HG02973 (cell line): ENCODE data around the gene TMEM18.

ENCODE experiments used
- ATAC-seq: cut with Tn5 transposase; IDR thresholded peaks from one replicate; pipeline ENCODE4 v1.9.1; 2021; ENCODE audit warnings: moderate library complexity; ENCODE audit not compliant: unreplicated experiment

TMEM18 gene

DNA sequence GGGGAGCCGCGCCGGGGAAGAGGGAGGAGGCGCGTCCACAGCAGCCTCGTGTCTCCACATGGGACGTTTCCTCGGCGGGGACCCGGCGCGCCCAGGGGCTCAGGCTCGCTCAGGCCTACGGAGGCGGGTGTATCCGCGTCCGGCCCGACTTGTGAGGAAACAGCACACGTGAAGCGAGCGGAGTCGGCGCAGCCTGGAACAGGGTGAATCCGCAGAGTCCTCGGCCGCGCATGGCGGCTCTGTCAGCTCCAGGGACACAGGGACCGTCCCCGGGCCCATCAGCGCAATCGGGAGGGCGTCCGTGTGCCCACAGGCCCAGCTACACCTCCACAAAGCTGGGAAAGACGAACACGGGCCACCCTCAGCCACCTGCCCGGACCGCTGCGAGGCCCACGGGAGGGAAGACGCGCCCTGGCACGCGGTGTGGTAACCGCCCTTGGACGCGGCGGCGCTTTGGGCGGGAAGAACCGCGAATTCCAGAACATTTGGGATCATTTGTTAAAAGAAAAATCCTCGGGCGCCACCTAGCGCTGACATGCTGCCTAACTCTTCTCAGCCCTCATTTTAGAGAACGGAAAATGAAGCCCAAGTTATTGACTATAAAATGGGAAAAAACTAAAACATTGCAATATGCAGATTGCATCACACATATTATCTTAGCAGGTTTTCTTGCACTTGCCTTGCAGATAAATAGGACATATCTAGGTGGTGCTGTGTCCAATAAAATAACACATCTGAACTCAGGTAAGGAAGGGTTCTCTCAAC is 40.4 kb downstream of the TMEM18 start:
- peak; percentile 55 for ATAC-seq

- no peak for ATAC-seq
Measured at GRCh38 chr2:635687-636621, 41.3 kb downstream of the TMEM18 start.

DNA sequence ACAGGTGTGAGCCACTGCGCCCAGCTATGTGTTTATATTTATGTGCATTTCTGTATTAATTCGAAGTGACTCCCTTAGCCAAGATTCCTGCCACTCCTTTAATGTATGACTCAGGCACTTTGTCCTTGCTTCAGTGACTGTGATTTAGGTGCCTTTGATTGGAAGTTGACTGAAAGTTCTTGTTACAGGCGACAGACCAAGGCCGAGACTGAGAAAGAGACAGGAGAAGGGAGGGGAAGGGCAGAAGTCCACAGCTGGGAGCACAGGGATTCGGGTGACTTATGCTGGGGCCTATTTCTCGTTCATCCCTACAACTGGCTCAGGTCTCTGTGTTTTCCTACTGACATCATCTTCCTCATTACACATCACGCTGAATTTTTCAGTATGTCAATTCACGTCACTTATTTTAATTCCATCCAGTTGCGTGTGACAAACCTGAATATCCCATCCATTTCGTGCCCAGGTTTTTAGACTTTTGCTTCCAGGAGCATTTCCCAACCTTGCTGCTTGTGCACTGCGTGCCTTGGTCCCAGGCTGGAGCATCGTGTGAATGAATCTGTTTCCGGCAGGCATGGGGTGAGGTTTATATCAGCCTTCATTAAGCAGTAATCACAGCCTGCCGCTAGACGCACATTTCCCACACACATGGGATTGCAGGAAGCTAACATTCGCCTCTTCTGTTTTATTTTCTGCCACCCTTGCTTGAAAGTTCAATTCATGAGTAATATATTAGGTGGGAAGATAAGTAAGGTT is 42.4 kb downstream of the TMEM18 start:
- no peak for ATAC-seq

DNA sequence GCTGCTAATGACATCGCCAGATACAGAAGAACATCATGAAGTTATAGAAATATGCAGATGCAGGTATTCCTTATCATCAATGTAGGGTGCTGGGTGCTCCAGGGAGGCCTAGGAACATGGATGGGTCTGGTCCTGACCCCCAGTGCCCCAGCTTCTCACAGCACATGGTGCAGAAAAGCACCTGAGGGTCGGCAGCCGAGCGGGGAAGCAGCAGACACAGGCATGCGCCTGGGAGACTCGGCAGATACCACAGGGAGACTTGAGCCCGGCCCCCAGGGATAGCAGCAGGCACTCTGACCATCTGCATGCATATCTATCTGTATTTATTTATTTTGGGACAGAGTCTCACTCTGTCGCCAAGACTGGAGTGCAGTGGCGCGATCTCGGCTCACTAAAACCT is 43.2 kb downstream of the TMEM18 start:
- ATAC-seq: no peak

GRCh38 chr2:633371-633770 is 43.8 kb downstream of the TMEM18 start:
- ATAC-seq: no peak

- ATAC-seq: no peak
Measured at GRCh38 chr2:632471-632870, 44.7 kb downstream of the TMEM18 start.

DNA sequence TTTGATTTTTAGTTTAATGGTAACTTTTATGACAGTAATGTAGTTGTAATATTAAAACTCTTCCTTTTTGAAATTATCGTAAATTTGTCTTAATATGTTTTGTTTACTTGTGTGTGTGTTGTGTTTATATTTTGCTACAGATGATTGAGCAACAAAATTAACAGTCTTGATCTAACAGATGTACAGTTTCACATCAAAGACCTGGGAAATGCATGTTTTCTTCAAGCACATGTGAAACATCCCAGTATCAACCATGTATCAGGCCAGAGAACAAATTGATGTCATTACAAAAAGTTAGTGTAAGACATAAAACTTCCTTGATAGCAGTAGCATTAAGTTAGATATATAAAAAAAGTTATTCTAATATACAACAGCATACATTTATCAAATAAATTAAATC is 45.5 kb downstream of the TMEM18 start:
- no peak for ATAC-seq

GRCh38 chr2:630451-631320 is 46.5 kb downstream of the TMEM18 start:
- ATAC-seq: no peak

DNA sequence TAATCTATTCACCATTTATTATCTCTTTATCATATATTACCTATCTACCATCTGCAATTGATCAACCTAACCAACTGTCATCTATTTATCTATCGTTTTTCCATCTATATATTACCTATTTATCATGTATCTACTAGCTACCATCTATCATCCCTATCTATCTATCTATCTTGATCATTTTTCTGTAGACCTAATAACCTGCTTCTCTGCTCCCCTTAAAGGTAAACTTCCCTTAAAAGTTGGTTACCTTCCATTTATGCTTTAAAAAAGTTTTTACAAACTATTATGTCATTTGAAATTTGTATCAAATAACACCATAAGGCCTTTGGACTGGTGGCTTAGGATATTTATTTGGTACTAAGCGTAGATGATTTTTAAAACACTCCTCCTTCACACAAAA is 47.2 kb downstream of the TMEM18 start:
- no peak for ATAC-seq

GRCh38 chr2:628651-629050 is 48.6 kb downstream of the TMEM18 start:
- ATAC-seq: no peak

- ATAC-seq: no peak
Measured at GRCh38 chr2:627926-628560, 49.2 kb downstream of the TMEM18 start.

- ATAC-seq: no peak
Measured at GRCh38 chr2:627340-627709, 49.9 kb downstream of the TMEM18 start.

DNA sequence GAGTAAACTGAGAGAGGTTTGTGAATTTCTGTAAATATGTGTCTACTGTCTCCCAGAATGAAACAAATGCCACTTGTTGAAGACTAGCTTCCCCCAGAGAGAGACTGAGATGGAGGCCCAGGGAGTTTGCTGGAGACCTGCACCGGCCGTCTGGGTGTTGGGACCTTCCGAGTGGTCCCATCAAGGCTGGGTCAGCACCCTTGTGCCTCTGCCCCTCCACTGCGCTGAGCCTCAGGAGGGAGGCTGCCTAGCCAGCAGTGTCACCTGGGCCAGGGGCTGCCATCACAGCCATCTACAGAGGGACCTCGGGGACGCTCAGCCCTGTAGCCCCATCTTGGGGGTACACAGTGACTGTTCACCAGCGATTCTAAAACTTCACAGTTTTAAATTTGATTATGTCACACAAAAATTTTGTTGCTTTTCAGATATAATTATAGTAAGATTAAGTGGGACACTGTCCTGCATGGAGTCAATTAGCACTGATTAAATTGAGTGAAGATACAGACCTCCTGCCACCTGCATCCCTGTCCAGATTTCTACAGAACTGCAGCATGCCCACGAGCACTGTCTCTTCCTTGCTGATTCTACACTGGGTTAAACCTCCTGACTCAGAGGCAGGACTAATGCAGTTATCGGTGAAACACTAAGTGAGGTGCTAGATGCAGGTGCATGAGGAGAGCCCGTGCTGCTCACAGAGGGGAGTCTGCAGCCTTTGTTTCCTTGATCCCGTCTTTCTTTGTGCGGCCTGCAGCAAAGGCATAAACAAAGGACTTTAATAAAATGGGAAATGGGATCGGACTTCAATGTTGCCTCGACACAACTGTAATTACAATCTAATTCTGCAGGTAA is 50.5 kb downstream of the TMEM18 start:
- ATAC-seq: no peak

GRCh38 chr2:625415-626333 is 51.5 kb downstream of the TMEM18 start:
- ATAC-seq: no peak

GRCh38 chr2:624551-625347 is 52.5 kb downstream of the TMEM18 start:
- no peak for ATAC-seq

DNA sequence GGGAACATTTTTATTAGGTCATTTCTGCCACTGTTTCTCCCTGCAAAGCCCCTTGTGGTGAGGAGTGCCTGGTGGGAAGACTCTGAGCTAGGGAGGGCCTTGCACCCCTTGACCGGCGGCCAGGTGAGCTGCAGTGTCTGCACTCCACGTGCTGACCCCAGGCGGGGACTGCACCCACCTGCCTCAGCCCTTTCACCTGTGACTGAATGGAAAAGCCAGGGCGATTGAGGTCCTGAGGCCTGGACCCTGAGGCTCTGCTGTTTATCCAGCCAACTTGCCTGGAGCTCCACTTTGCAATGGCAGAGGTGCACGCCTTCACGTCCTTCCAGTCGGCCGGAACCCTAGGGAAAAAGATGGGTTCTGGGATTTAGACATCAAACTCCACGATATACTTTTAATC is 53.1 kb downstream of the TMEM18 start:
- no peak for ATAC-seq
